Measurements from ENCODE around the gene STXBP4. TPM values are rescaled to one million over a fixed set of nuclear protein-coding genes. Genes with fewer than 3 reads are reported as not detected.

Gene STXBP4
- total RNA-seq, 1 donor from 2014 or later: 31.8 TPM

GRCh38 chr17:55198690-55199370 is 230.3 kb downstream of the STXBP4 start:
- Mint-ChIP-seq H3K27me3 (ENCODE audit: low read depth) (peaks cover 23% of the 10 kb centered on the region), H3K4me1 (peaks cover 10% of the 10 kb centered on the region), H3K9me3 (peaks cover 7% of the 10 kb centered on the region), H3K36me3 (peaks cover 2% of the 10 kb centered on the region), H3K4me3 (no peak overlapping the region), H3K27ac (no peak overlapping the region)
- no peak for TF ChIP-seq CTCF (IDR thresholded peaks at IDR 0.05; ENCODE audit: unreplicated experiment)
- no peak for DNase-seq (ENCODE audit: low spot score in 2 of 2, unreplicated experiment in 2 of 2)

DNA sequence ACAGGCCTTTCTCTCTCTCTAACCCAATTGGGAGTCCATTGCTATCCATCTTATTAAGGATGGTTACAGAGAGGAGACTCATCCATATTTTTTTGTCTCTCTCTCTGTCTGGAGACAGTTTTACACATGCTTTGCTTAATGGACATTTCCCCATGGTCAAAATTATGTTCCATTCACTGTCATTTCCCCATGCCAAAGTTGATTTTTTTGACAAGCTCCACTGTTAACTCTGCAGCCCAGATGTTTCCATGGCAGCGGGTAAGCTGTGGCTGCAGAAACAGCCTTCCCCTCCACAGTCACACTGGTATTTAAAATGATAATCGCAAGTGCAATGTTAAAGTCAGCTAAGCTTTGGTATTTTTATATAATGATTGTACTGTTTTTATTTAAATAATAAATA is 232.3 kb downstream of the STXBP4 start:
- no peak for DNase-seq (ENCODE audit: low spot score in 2 of 2, unreplicated experiment in 2 of 2)
- Mint-ChIP-seq H3K9me3 (peaks cover 17% of the 10 kb centered on the region), H3K27me3 (ENCODE audit: low read depth) (peaks cover 15% of the 10 kb centered on the region), H3K36me3 (peaks cover 2% of the 10 kb centered on the region), H3K4me3 (no peak overlapping the region), H3K27ac (peak overlapping the region; percentile 18), H3K4me1 (peaks cover 10% of the 10 kb centered on the region)
- TF ChIP-seq CTCF (IDR thresholded peaks at IDR 0.05; ENCODE audit: unreplicated experiment): no peak

DNA sequence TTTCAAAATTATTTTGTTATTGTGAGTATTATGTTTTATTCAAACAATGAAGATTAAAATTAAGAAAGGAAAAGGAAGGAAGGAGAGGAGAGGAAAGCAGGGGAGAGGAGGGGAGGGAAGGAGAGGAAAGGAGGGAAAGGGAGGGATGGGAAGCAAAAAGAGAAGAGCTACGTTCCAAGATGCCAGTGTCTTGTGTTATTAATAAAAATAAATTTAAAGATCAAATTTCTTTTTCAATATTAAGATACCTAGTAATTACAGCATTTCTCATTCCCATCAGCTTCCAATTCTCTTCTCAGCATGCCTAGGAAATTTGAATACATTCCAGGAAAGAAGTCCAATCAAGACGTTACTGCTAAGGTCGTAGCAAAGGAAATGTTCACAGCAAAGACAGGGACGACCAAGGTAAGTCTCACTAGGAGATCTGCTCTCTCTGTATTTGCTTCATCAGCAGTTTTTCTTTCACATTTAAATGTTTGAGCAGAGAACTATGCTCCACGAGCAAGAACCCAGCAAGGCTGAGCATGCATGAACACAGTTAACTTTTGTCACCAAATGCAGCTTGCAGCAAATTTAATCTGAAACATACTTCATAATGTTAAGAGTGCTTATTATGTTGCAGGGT is 232.9 kb downstream of the STXBP4 start:
- Mint-ChIP-seq H3K4me3 (no peak overlapping the region), H3K27ac (no peak overlapping the region), H3K36me3 (peaks cover 2% of the 10 kb centered on the region), H3K9me3 (peaks cover 17% of the 10 kb centered on the region), H3K27me3 (ENCODE audit: low read depth) (peaks cover 11% of the 10 kb centered on the region), H3K4me1 (peaks cover 10% of the 10 kb centered on the region)
- TF ChIP-seq CTCF (IDR thresholded peaks at IDR 0.05; ENCODE audit: unreplicated experiment): no peak
- no peak for DNase-seq (ENCODE audit: low spot score in 2 of 2, unreplicated experiment in 2 of 2)

DNA sequence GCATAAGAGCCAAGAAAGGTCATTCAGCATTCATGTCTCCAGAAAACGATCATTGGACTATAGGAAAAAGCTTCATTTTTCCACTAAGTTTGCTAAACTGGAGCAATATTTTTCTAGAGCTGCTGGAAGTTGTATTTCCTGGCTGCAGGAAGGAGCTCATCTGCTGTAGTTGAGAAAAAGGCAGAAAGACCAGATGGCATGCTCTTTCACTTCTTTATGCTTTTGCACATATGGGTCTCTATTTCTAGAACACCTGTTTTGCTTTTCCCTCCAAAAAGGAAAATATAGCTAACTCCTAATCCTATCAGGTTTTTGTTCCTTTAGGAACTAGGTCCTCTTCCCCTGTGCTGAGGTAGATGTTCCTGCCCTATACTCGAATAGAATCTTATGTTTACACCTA is 234.3 kb downstream of the STXBP4 start:
- no peak for DNase-seq (ENCODE audit: low spot score in 2 of 2, unreplicated experiment in 2 of 2)
- Mint-ChIP-seq H3K36me3 (peaks cover 2% of the 10 kb centered on the region), H3K27me3 (ENCODE audit: low read depth) (peaks cover 9% of the 10 kb centered on the region), H3K4me1 (peaks cover 8% of the 10 kb centered on the region), H3K27ac (no peak overlapping the region), H3K9me3 (peaks cover 17% of the 10 kb centered on the region), H3K4me3 (no peak overlapping the region)
- TF ChIP-seq CTCF (IDR thresholded peaks at IDR 0.05; ENCODE audit: unreplicated experiment): no peak

- Mint-ChIP-seq H3K27ac (no peak overlapping the region), H3K36me3 (peaks cover 2% of the 10 kb centered on the region), H3K4me3 (no peak overlapping the region), H3K9me3 (peaks cover 15% of the 10 kb centered on the region), H3K4me1 (peaks cover 21% of the 10 kb centered on the region), H3K27me3 (ENCODE audit: low read depth) (peaks cover 2% of the 10 kb centered on the region)
- TF ChIP-seq CTCF (IDR thresholded peaks at IDR 0.05; ENCODE audit: unreplicated experiment): no peak
- no peak for DNase-seq (ENCODE audit: low spot score in 2 of 2, unreplicated experiment in 2 of 2)
These were observed 239.7 kb downstream of the STXBP4 start for GRCh38 chr17:55208078-55208812.
